Tibial nerve (tissue), 4 donors: ENCODE results near the gene TOM1L2. TPM values are rescaled to one million over a fixed set of nuclear protein-coding genes. Genes with fewer than 3 reads are reported as not detected.
A peak's percentile ranks its signal among the peaks of the same experiment; 100 is the strongest.

ENCODE experiments used
- DNase-seq, 2 donors: peaks; one replicate each; pipeline ENCODE4 v3.0.0-alpha.2; 2019; ENCODE audit warnings: low spot score in 2 of 2
- H3K27ac ChIP-seq, 4 donors: fragments of 200-600 bp; sonication (generic) in 3 of 4; one replicate each; pipeline ENCODE4 v1.5.1; 2017 to 2019; ENCODE audit warnings: mild to moderate bottlenecking in 1 of 4
- H3K27me3 ChIP-seq, 2 donors: fragments of 200-600 bp; sonication (generic) in 1 of 2; one replicate each; pipeline versions ENCODE4 v1.5.1 to v1.6.0; 2017 to 2019
- H3K36me3 ChIP-seq, 3 donors: fragments of 200-600 bp; sonication (generic); one replicate each; pipeline ENCODE4 v1.5.1; 2018 to 2019
- H3K4me1 ChIP-seq, 4 donors: fragments of 200-600 bp; sonication (generic) in 3 of 4; one replicate each; pipeline ENCODE4 v1.5.1; 2017 to 2019
- H3K4me3 ChIP-seq, 4 donors: fragments of 200-600 bp; sonication (generic) in 3 of 4; one replicate each; pipeline ENCODE4 v1.5.1; 2017 to 2019; ENCODE audit warnings: mild to moderate bottlenecking in 1 of 4, moderate library complexity in 1 of 4
- H3K9me3 ChIP-seq, 4 donors: fragments of 200-600 bp; sonication (generic) in 3 of 4; one replicate each; pipeline ENCODE4 v1.5.1; 2017 to 2019
- EP300 ChIP-seq, 2 donors: sonication (generic); formaldehyde crosslinking; IDR thresholded peaks; one replicate each; pipeline ENCODE4 v1.6.1; 2017; ENCODE audit warnings: antibody characterized with exemption in 2 of 2, mild to moderate bottlenecking in 1 of 2
- POLR2A ChIP-seq, 2 donors: fragments of 450-650 bp; IDR thresholded peaks; one replicate each; pipeline ENCODE4 v1.6.1; 2017; ENCODE audit warnings: antibody characterized with exemption in 2 of 2, mild to moderate bottlenecking in 2 of 2, moderate library complexity in 2 of 2
- WGBS, 2 donors: methylation state at CpG; one replicate each; pipeline ENCODE4 v1.1.5; 2018; 5-methylcytosine and 5-hydroxymethylcytosine counted together
- total RNA-seq, 4 donors: library from RNA; depleted of rRNA; stranded (reverse); fragments of >200 nt; gene quantifications; one replicate each; pipeline ENCODE4 v1.1.0, GENCODE V29; 2016
- TF ChIP-seq, protein P1 (sequence below), 5 experiments: fragments of 200-600 bp in 3 of 5; fragments of 450-650 bp in 2 of 5; sonication (generic) in 3 of 5; IDR thresholded peaks; one replicate each; pipeline ENCODE4 v1.5.1; 2016 to 2019; ENCODE audit warnings: antibody characterized with exemption in 5 of 5, mild to moderate bottlenecking in 3 of 5, moderate library complexity in 2 of 5

TOM1L2 gene
- total RNA-seq, 4 donors from 2014 or later = 83.4 to 109 (median 96.8) TPM

DNA sequence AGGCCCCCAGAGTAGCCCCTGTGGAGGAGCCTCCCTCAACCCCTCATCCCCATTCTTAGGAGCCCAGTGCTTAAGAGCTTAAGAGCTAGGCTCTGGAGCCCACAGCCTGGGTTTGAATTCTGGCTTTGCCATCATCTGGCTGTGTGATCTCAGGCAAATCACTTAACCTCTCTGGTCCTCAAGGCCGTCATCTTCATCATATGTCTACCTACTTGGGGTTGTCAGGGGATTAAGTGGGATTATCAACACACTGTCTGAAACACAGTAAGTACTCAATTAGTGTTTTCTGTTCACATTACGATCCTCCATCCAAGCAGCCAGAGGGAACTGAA, 140.2 kb downstream of the TOM1L2 start:
- no peaks in the 10 kb centered on the region for H3K27me3 ChIP-seq
- H3K4me1 ChIP-seq = peaks cover 0 to 86% (median 36%) of the 10 kb centered on the region in 4 donors
- no peak for DNase-seq
- 84% methylated on average over 2 of the region's 2 CpGs for WGBS, 2 donors
- no peak overlapping the region for H3K4me3 ChIP-seq
- peak overlapping the region in 2 of 4 donors; percentile 16 to 52 for H3K27ac ChIP-seq
- peaks cover 0 to 13% (median 0%) of the 10 kb centered on the region in 3 donors for H3K36me3 ChIP-seq
- H3K9me3 ChIP-seq = no peaks in the 10 kb centered on the region
- TF ChIP-seq POLR2A (IDR thresholded peaks at IDR 0.05) = no peak
- no peak for TF ChIP-seq EP300 (IDR thresholded peaks at IDR 0.05)
- TF ChIP-seq, protein P1, sequence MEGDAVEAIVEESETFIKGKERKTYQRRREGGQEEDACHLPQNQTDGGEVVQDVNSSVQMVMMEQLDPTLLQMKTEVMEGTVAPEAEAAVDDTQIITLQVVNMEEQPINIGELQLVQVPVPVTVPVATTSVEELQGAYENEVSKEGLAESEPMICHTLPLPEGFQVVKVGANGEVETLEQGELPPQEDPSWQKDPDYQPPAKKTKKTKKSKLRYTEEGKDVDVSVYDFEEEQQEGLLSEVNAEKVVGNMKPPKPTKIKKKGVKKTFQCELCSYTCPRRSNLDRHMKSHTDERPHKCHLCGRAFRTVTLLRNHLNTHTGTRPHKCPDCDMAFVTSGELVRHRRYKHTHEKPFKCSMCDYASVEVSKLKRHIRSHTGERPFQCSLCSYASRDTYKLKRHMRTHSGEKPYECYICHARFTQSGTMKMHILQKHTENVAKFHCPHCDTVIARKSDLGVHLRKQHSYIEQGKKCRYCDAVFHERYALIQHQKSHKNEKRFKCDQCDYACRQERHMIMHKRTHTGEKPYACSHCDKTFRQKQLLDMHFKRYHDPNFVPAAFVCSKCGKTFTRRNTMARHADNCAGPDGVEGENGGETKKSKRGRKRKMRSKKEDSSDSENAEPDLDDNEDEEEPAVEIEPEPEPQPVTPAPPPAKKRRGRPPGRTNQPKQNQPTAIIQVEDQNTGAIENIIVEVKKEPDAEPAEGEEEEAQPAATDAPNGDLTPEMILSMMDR (IDR thresholded peaks at IDR 0.05) = no peak

DNA sequence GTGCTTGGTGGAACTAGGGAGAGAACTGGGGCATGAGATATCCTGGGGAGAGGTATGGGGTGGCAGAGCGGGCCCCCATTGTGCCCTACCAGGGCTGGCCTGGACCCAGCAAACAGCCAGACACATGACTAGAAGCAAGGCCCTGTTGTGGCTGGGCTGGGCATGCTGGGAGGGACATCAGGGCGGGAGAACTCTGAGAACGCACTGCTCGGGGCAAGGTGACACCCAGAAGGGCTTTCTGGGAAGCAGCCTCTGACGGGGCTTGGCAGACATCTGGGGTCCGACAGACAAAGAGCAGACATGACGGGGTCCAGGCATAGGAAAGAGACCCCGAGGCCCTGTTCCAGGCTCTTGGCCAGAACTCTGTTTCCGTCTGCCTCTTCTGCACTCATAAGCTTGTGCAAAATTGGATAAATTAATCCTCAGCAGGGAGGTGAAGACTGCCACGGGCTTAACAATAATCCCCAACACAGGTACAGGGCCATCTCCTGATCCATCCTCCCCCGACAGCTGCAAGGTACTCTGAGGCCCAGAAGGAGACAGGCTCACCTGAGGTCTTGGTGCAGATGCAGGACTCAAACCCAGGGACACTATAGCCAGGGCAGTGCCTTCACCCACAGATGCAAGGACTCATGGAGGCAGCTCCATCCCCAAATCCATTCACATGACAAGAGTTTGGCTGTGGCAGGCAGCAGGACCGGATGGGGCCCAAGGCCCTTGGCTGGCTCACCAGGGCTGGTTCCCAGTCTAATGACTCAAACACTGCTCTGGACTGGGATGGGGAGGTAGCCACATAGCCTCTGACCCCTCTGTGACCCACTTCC, 140.8 kb downstream of the TOM1L2 start:
- no peaks in the 10 kb centered on the region for H3K9me3 ChIP-seq
- H3K27ac ChIP-seq = peak overlapping the region in 3 of 4 donors; percentile 16 to 55 (median 17)
- peaks cover 0 to 88% (median 34%) of the 10 kb centered on the region in 4 donors for H3K4me1 ChIP-seq

DNA sequence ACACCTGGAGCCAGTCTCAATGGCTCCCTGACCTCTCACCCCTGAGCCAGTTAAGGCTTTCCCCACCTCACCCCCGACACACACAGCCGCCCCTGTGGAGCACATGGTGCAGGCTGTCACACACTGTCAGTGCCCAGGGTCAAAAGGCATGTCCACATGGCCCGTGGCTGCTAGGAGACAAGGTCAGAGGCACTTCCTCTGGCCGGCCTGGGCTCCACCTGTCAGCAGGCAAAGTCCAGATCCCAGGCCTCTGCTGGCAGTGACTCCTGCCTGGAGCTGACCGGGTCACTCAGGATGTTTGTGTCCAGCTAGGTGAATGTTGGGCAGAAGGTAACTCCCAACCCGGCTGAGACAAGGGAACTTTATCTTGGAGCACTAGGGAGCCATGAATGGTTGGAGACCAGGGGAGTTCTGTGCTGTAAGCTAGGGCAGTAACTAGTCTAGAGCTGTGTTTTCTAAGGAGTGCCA, 141.4 kb downstream of the TOM1L2 start:
- H3K4me1 ChIP-seq = peaks cover 0 to 92% (median 39%) of the 10 kb centered on the region in 4 donors
- TF ChIP-seq, protein P1 (IDR thresholded peaks at IDR 0.05) = no peak
- no peak for TF ChIP-seq POLR2A (IDR thresholded peaks at IDR 0.05)
- TF ChIP-seq EP300 (IDR thresholded peaks at IDR 0.05) = no peak
- peak overlapping the region in 2 of 4 donors; percentile 17 to 55 for H3K27ac ChIP-seq
- 41 to 44% methylated on average over 2 to 6 of the region's 6 CpGs for WGBS, 2 donors
- H3K9me3 ChIP-seq = no peaks in the 10 kb centered on the region
- H3K36me3 ChIP-seq = peaks cover 0 to 13% (median 0%) of the 10 kb centered on the region in 3 donors
- DNase-seq = no peak
- H3K4me3 ChIP-seq = no peak overlapping the region
- no peaks in the 10 kb centered on the region for H3K27me3 ChIP-seq

More for the DNA sequence above, 140.8 kb downstream of the TOM1L2 start:
- WGBS, 2 donors = 34 to 47% methylated on average over 11 of the region's 12 CpGs
- Histone ChIP-seq H3K27me3 (no peaks in the 10 kb centered on the region), H3K4me3 (no peak overlapping the region), H3K36me3 (peaks cover 0 to 13% (median 0%) of the 10 kb centered on the region in 3 donors)
- TF ChIP-seq EP300 (IDR thresholded peaks at IDR 0.05) (no peak), POLR2A (IDR thresholded peaks at IDR 0.05) (no peak)
- TF ChIP-seq, protein P1 (IDR thresholded peaks at IDR 0.05) = no peak
- DNase-seq = no peak

GRCh38 chr17:17830269-17830567, 142.0 kb downstream of the TOM1L2 start:
- H3K4me1 ChIP-seq = peaks cover 0 to 92% (median 41%) of the 10 kb centered on the region in 4 donors
- peak overlapping the region in 1 of 4 donors; percentile 17 for H3K27ac ChIP-seq
- no peak overlapping the region for H3K4me3 ChIP-seq

More at GRCh38 chr17:17830269-17830567, 142.0 kb downstream of the TOM1L2 start:
- TF ChIP-seq, protein P1 (IDR thresholded peaks at IDR 0.05) = no peak
- no peak for TF ChIP-seq EP300 (IDR thresholded peaks at IDR 0.05)
- TF ChIP-seq POLR2A (IDR thresholded peaks at IDR 0.05) = no peak
- H3K27me3 ChIP-seq = no peaks in the 10 kb centered on the region
- H3K36me3 ChIP-seq = peaks cover 0 to 13% (median 0%) of the 10 kb centered on the region in 3 donors
- no peak for DNase-seq
- no peaks in the 10 kb centered on the region for H3K9me3 ChIP-seq
- 96 to 100% methylated on average over 2 of the region's 2 CpGs for WGBS, 2 donors
